Uterus (tissue), 2 donors: ENCODE results near the gene ABHD12B.

ENCODE experiments used
- CTCF ChIP-seq, 4 experiments: fragments of 200-600 bp in 2 of 4; fragments of 450-650 bp in 2 of 4; sonication (generic) in 2 of 4; IDR thresholded peaks; one replicate each; pipeline ENCODE4 v1.5.1; 2016 to 2019; ENCODE audit warnings: antibody characterized with exemption in 4 of 4, mild to moderate bottlenecking in 2 of 4, moderate library complexity in 1 of 4
- POLR2A ChIP-seq, 2 donors: fragments of 450-650 bp; IDR thresholded peaks; one replicate each; pipeline ENCODE4 v1.6.1; 2016; ENCODE audit warnings: antibody characterized with exemption in 2 of 2, mild to moderate bottlenecking in 1 of 2, moderate library complexity in 1 of 2

DNA sequence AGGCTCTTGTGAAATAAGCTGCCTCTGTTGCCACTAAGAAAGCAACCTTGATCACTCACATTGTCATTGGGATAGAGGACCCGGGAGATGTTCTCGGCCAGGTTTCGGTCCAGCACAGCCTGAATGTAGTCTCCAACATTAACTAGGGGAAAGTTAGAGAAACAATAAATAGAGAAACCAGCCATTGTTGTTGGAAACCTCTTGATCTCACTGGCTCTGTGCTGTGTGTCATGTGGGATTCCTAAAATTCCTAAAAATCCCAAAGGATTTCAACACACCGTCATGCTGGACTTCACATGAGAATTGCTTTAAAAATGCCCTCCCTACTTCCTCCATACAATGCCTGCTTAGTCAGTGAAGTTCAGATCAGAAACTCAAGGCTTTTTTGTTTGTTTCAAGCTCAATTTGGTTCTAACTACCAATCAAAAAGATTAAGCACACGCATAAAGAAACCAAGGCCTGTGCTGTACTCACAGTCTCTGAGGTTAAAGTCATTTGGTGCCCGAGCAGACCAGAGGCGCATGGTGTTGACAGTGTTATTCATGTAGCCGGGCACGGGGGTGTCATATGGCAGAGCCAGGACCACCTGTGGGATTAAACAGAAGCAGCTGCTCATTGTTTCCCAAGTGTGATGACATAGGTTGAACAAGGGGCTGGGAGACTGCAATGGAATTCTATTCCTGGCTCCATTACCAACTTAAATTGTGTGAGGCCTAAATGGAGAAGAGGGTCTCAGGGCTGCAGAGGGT, 48.8 kb downstream of the ABHD12B start:
- TF ChIP-seq CTCF (IDR thresholded peaks at IDR 0.05), result no peak
- TF ChIP-seq POLR2A (IDR thresholded peaks at IDR 0.05), result no peak
